Activated effector memory CD4-positive, alpha-beta T cell treated with Interleukin-2 at 50 U/mL for 16 hours (primary cell): ENCODE results near the gene NADK2.

Source experiments
- DNase-seq: peaks from one replicate; pipeline ENCODE4 v3.0.0-alpha.2; 2020

The NADK2 gene

DNA sequence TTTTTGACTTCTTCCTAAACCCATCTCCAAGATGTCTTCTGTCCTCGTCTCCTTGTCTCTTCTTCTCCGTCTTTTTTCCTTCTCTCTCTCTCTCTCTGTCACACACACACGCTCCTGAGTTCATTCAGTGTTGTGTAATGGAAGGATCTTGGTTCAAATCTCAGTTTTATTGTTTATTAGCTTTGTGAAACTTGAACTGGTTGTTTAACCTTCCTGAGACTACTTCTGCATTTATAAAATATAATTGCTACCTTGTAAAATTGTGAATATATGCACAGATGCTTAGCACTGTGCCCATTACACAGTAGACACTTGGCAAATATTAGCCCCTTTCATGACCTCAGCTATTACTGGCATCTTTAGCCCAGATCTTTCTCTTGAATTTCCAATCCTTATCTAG, 2.4 kb upstream of the NADK2 start:
- no peak for DNase-seq

DNA sequence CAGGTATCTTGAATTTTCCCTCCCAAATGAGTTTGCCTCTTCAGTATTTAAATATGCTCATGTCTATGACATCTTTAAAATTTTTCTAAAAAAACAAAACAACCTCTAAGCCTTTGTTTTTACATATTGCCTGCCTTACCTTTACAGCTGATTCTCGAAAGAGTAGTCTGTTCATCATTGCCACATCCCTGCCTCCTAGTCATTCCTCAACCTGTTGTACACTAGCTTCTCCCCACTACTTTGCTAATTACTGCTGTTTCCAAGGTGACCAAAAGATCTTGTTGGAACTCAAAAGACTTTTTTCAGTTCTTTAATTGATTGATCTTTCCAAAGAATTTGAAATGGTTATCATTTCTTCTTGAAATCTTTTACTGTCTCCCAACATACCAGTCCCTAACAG, 1.9 kb upstream of the NADK2 start:
- no peak for DNase-seq

DNA sequence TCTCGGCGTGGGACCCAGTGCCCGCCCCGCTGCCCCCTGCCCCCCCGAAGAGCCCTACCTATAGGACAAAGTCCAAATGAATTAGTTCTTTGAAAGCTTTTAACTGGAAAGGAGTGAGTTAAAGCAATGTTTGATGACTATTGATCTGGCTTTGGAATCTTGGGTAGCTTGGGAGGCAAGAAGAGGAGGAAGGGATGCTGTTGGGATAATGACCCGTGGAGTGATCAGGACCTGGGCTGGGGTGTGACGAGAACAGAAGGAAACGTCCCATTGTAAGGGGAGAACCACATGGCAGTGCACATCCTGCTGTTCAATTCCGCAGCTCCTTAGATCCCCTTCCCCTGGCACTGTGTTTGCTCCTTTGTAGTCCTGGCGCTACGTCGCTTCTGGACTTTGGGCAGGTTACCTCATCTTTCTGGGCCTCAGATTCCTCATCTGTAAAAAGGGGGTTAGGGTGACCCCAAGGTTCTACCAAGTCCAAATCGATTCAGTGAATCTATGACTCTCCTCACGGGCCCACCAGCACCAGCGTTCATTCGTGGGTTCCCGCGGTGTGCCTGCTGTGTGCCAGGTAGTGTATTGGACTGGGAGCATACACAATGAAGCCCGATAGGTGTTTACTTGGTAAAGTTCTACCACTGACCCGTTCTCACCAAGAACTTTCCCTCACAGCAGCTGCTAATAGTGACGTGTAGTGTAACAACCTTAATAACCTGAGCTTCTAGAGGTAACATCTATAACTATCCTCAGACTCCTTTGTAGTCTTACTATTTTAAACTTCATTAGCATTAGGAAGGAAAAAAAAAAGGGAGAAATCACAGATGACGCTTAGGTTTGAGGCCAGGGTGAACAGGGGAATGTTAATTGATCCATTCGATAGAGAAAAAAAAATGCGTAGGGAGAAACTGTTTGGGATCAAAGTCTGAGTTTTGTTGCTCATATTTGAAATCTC, 1.1 kb upstream of the NADK2 start:
- no peak for DNase-seq

GRCh38 chr5:36240779-36241630, 720 bp downstream of the NADK2 start:
- DNase-seq = peak; percentile 12

GRCh38 chr5:36239370-36240293, 2.1 kb downstream of the NADK2 start:
- no peak for DNase-seq

GRCh38 chr5:36238502-36239295, 3.0 kb downstream of the NADK2 start:
- DNase-seq = no peak

DNA sequence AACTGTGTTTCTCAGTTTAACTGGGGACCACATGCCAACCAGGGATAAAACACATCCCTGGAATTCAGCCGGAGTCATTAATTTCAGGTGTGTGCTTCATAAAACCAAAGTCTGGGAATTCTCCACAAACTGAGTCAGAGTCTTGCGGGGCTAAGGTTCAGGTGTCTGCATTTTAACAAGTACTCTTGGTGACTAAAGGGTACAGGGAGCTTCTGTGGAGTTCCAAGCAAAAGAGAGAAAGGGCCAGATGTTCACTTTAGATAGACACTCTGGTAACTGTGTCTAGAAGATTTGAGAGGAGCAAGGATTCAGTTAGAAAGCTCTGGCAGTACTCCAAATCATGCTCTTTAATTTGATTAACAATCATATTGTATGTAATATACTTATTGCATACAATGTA, 4.0 kb downstream of the NADK2 start:
- no peak for DNase-seq

DNA sequence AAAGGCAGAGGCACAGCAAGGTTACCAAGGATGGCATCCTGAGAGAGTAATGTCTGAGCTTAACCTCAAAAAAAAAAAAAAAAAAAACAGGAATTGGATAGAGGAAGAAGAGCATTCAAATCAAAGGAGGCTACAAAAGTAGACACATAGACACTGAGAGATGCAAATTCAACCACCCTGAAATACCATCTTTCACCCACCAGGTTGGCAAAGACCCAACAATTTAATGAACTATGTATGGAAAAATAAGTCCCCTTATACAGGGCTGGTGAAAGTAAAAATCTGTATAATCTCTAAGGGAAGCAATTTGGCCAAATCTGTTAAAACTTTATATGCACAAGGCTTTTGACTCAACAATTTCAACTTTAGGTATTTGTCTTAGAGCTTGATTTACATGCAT, 4.9 kb downstream of the NADK2 start:
- DNase-seq = no peak

DNA sequence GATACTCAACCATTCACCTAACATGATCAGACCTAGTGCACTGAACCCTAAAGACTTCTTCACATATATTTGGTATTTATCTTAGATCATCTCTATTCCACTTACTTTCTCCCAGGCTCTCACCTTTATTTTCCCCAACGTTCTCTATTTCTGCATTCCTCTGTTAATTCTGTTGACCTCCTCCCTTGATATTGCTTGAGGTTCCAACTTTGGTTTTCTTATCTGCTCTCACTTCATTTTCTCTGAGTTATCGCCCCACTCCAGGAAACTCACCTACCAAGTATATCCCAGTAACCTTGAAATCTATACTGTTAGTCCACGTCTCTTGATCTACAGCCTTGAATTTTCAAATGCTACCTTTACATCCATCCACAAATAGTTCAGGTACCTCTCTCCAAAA, 9.2 kb downstream of the NADK2 start:
- no peak for DNase-seq

- no peak for DNase-seq
Measured at GRCh38 chr5:36230151-36230790, 11.5 kb downstream of the NADK2 start.

- no peak for DNase-seq
Measured at GRCh38 chr5:36228505-36228904, 13.2 kb downstream of the NADK2 start.

DNA sequence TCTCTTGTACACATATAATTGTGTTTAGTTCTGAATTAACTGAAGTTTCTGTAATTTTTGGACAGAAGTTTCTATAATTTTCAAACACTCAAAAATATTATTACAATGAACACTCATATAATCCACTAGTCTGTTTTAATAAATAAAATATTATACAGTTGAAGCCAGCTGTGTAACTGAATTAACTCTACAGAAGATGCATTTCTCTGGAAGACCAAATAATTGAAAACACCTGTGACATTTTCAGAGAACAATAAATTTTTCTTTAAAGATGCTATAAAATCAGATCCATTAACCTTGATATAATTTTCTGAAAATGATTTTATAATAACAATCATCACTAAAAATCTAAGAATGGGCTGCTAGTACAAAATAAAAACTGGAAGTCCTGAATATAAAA, 14.7 kb downstream of the NADK2 start:
- no peak for DNase-seq

DNA sequence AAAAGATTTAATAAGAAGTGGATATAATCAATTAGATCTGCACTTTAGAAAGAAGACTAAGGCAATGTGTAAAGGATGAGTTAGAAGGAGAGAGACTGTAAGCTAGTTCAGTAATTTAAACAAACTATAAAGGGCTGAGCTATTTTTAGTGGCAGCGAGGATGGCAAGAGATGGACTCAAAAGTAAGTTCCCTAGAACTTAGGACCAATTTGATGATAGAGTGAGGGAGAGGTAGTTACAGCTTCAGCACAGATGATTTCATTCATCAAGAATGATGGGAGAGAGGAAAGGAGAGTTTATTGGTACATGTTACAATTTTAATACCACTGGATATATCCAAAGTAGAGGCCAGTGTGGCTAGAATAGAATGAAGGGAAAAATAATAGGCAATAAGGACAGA, 19.1 kb downstream of the NADK2 start:
- DNase-seq = no peak

- no peak for DNase-seq
Measured at GRCh38 chr5:36217988-36218387, 23.7 kb downstream of the NADK2 start.

GRCh38 chr5:36217567-36217966, 24.2 kb downstream of the NADK2 start:
- DNase-seq = no peak

- DNase-seq = no peak
Measured at GRCh38 chr5:36215910-36216309, 25.8 kb downstream of the NADK2 start.

- DNase-seq = no peak
Measured at GRCh38 chr5:36214436-36214835, 27.3 kb downstream of the NADK2 start.

DNA sequence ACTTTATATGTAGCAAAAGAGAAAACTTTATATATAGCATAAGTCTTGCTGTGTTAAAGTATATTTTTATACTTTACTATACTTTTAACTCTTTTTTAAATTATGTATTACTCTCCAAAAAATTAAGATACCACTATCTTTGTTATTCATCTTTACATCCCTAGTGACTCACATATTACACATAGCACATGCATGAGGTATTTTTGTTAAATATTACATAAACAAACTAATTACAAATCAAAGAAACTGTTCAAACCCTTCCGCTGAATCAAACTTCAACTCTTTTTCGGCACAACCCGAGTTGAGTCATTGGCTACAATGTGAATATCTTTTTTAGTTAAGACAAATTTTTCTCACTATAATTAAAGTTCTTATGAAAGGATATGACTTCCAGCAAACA, 32.1 kb downstream of the NADK2 start:
- no peak for DNase-seq

GRCh38 chr5:36208786-36209185, 32.9 kb downstream of the NADK2 start:
- DNase-seq = no peak

DNA sequence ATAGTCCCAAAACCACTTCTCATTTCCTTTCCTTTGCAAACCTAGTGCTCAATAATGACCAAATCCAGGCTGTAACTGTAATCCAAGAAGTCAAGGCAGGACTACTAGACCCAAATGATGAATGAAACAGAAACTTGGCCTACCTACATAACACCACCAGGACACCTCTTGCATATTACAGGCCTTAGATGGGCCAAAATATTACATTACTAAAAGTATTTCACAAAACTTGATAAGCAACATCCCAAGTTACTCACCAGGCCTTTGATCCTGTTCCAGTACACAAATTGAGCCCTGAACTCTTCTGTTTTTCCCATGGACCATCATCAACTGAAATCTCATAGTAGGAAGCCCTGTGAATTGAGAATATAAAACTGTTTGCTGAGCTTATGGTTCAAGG, 34.8 kb downstream of the NADK2 start:
- DNase-seq = no peak

GRCh38 chr5:36205329-36205728, 36.4 kb downstream of the NADK2 start:
- DNase-seq = no peak
